ENCODE data around the gene ZNF385C.
A peak's percentile ranks its signal among the peaks of the same experiment; 100 is the strongest.

ZNF385C gene

GRCh38 chr17:42077755-42078154 is 20.5 kb downstream of the ZNF385C start:
- DNase-seq (ENCODE audit: low spot score) = no peak

GRCh38 chr17:42076797-42077559 is 21.3 kb downstream of the ZNF385C start:
- DNase-seq (ENCODE audit: low spot score) = no peak

GRCh38 chr17:42075789-42076188 is 22.5 kb downstream of the ZNF385C start:
- no peak for DNase-seq (ENCODE audit: low spot score)

- DNase-seq (ENCODE audit: low spot score) = no peak
These were observed 25.7 kb downstream of the ZNF385C start for GRCh38 chr17:42072323-42073187.

GRCh38 chr17:42071810-42072209 is 26.5 kb downstream of the ZNF385C start:
- no peak for DNase-seq (ENCODE audit: low spot score)

GRCh38 chr17:42068979-42069378 is 29.3 kb downstream of the ZNF385C start:
- DNase-seq (ENCODE audit: low spot score) = no peak

- DNase-seq (ENCODE audit: low spot score) = peak; percentile 59
These were observed 30.7 kb downstream of the ZNF385C start for GRCh38 chr17:42067371-42068091.

- DNase-seq (ENCODE audit: low spot score) = no peak
These were observed 33.1 kb downstream of the ZNF385C start for GRCh38 chr17:42065201-42065600.

GRCh38 chr17:42062681-42063080 is 35.6 kb downstream of the ZNF385C start:
- no peak for DNase-seq (ENCODE audit: low spot score)

- DNase-seq (ENCODE audit: low spot score) = no peak
These were observed 36.4 kb downstream of the ZNF385C start for GRCh38 chr17:42061646-42062487.

GRCh38 chr17:42060231-42060630 is 38.0 kb downstream of the ZNF385C start:
- no peak for DNase-seq (ENCODE audit: low spot score)

- DNase-seq (ENCODE audit: low spot score) = no peak
These were observed 38.5 kb downstream of the ZNF385C start for GRCh38 chr17:42059815-42060214.

- DNase-seq (ENCODE audit: low spot score) = no peak
These were observed 40.2 kb downstream of the ZNF385C start for GRCh38 chr17:42058063-42058462.

- DNase-seq (ENCODE audit: low spot score) = no peak
These were observed 41.6 kb downstream of the ZNF385C start for GRCh38 chr17:42056635-42057034.

- DNase-seq (ENCODE audit: low spot score) = no peak
These were observed 42.8 kb downstream of the ZNF385C start for GRCh38 chr17:42055496-42055895.

GRCh38 chr17:42055027-42055426 is 43.2 kb downstream of the ZNF385C start:
- no peak for DNase-seq (ENCODE audit: low spot score)

- DNase-seq (ENCODE audit: low spot score) = no peak
These were observed 44.4 kb downstream of the ZNF385C start for GRCh38 chr17:42053731-42054500.

GRCh38 chr17:42052346-42052877 is 45.9 kb downstream of the ZNF385C start:
- no peak for DNase-seq (ENCODE audit: low spot score)

- no peak for DNase-seq (ENCODE audit: low spot score)
These were observed 46.6 kb downstream of the ZNF385C start for GRCh38 chr17:42051645-42052044.

GRCh38 chr17:42051013-42051400 is 47.3 kb downstream of the ZNF385C start:
- DNase-seq (ENCODE audit: low spot score) = no peak
